Activated CD8-positive, alpha-beta memory T cell treated with anti-CD3 and anti-CD28 coated beads for 36 hours (primary cell): ENCODE results near the gene EYA3. TPM values are rescaled to one million over a fixed set of nuclear protein-coding genes. Genes with fewer than 3 reads are reported as not detected.

ENCODE experiments used
- CTCF ChIA-PET: fragments of 350-600 bp; sonication (Branson Sonifier 250); formaldehyde crosslinking; loops from one replicate; lab custom pipeline; 2021; ENCODE audit warnings: antibody characterized with exemption; lab: Charles Lee
- POLR2A ChIA-PET: fragments of 350-600 bp; sonication (Branson Sonifier 250); formaldehyde crosslinking; loops from one replicate; lab custom pipeline; 2021; ENCODE audit warnings: antibody characterized with exemption; lab: Charles Lee
- total RNA-seq, 2 experiments: library from RNA; stranded (reverse); gene quantifications; one replicate each; pipeline ENCODE4 v1.2.3, GENCODE V29; 2021

EYA3 gene
- total RNA-seq = 10 to 100 TPM; 37.5 to 39.6 TPM

- ChIA-PET POLR2A (interaction anchor here (0.6 to 1.6 kb wide), 9 partner anchors 13 to 245 kb away, joined by 3 to 9 read pairs (median 3); partner anchors contain the start of gene XKR8), CTCF (interaction anchor here (0.6 to 6.2 kb wide), 9 partner anchors 15 to 254 kb away, joined by 3 to 44 read pairs (median 3); no protein-coding TSS in a partner anchor)
These were observed at the start of gene EYA3 for GRCh38 chr1:28088168-28088961. TSS of gene EYA3 (minus strand) at chr1:28088610. CDS start at chr1:28058026, 30,584 bp downstream.

GRCh38 chr1:28136922-28137613, 48.7 kb upstream of the EYA3 start:
- ChIA-PET POLR2A (no interaction called here), CTCF (no interaction called here)

- POLR2A ChIA-PET = no interaction called here
These were observed 47.9 kb upstream of the EYA3 start for GRCh38 chr1:28136169-28136921.

GRCh38 chr1:28135371-28136168, 47.2 kb upstream of the EYA3 start:
- POLR2A ChIA-PET = interaction anchor here (0.7 kb wide), 1 partner anchor 10 kb away, joined by 3 read pairs; no protein-coding TSS in a partner anchor
- CTCF ChIA-PET = interaction anchor here (1.1 to 1.2 kb wide), 2 partner anchors 12 to 26 kb away, joined by 3 read pairs; no protein-coding TSS in a partner anchor

More at GRCh38 chr1:28136169-28136921, 47.9 kb upstream of the EYA3 start:
- CTCF ChIA-PET = interaction anchor here (1.1 to 1.2 kb wide), 2 partner anchors 12 to 27 kb away, joined by 3 read pairs; no protein-coding TSS in a partner anchor

GRCh38 chr1:28134651-28135207, 46.3 kb upstream of the EYA3 start:
- POLR2A ChIA-PET = interaction anchor here (0.7 kb wide), 1 partner anchor 11 kb away, joined by 3 read pairs; no protein-coding TSS in a partner anchor
- CTCF ChIA-PET = no interaction called here

- POLR2A ChIA-PET = no interaction called here
- CTCF ChIA-PET = interaction anchor here (0.7 kb wide), 1 partner anchor 347 kb away, joined by 3 read pairs; no protein-coding TSS in a partner anchor
These were observed 44.1 kb upstream of the EYA3 start for GRCh38 chr1:28132171-28133167.

GRCh38 chr1:28130901-28131300, 42.5 kb upstream of the EYA3 start:
- CTCF ChIA-PET = no interaction called here
- POLR2A ChIA-PET = no interaction called here

- POLR2A ChIA-PET = no interaction called here
- CTCF ChIA-PET = no interaction called here
These were observed 40.7 kb upstream of the EYA3 start for GRCh38 chr1:28129150-28129549.

GRCh38 chr1:28127617-28128257, 39.3 kb upstream of the EYA3 start:
- POLR2A ChIA-PET = no interaction called here
- CTCF ChIA-PET = no interaction called here

GRCh38 chr1:28126783-28127490, 38.5 kb upstream of the EYA3 start:
- ChIA-PET CTCF (no interaction called here), POLR2A (no interaction called here)

GRCh38 chr1:28126212-28126611, 37.8 kb upstream of the EYA3 start:
- POLR2A ChIA-PET = no interaction called here
- CTCF ChIA-PET = interaction anchor here (0.7 kb wide), 1 partner anchor 68 kb away, joined by 3 read pairs; no protein-coding TSS in a partner anchor

- ChIA-PET CTCF (no interaction called here), POLR2A (no interaction called here)
These were observed 35.1 kb upstream of the EYA3 start for GRCh38 chr1:28123461-28123961.

- ChIA-PET CTCF (no interaction called here), POLR2A (no interaction called here)
These were observed 33.8 kb upstream of the EYA3 start for GRCh38 chr1:28122183-28122582.

GRCh38 chr1:28119556-28119955, 31.1 kb upstream of the EYA3 start:
- ChIA-PET POLR2A (no interaction called here), CTCF (no interaction called here)

- ChIA-PET POLR2A (no interaction called here), CTCF (interaction anchor here (0.7 kb wide), 1 partner anchor 427 kb away, joined by 4 read pairs; no protein-coding TSS in a partner anchor)
These were observed 30.4 kb upstream of the EYA3 start for GRCh38 chr1:28118640-28119307.
